Spinal cord (tissue), 10 donors: Measurements from ENCODE around the gene HDAC4. TPM values are rescaled to one million over a fixed set of nuclear protein-coding genes. Genes with fewer than 3 reads are reported as not detected.
A peak's percentile ranks its signal among the peaks of the same experiment; 100 is the strongest.

Experiments
- DNase-seq, 6 donors: peaks; one replicate each; pipeline versions ENCODE4 v3.0.0 to v3.0.0-alpha.2; 2013 to 2015; ENCODE audit warnings: low spot score in 6 of 6, low read depth in 4 of 6
- H3K27ac ChIP-seq: one replicate; pipeline ENCODE4 v1.5.1; 2013; ENCODE audit warnings: low read depth, low read length, control low read depth
- H3K27me3 ChIP-seq: one replicate; pipeline ENCODE4 v1.6.1; 2013; ENCODE audit warnings: low read length; ENCODE audit not compliant: control insufficient read depth, insufficient read depth
- H3K36me3 ChIP-seq: one replicate; pipeline ENCODE4 v1.6.1; 2013; ENCODE audit warnings: low read length; ENCODE audit not compliant: control insufficient read depth, insufficient read depth
- H3K4me1 ChIP-seq: one replicate; pipeline ENCODE4 v1.6.1; 2013; ENCODE audit warnings: low read length; ENCODE audit not compliant: control insufficient read depth, insufficient read depth
- H3K4me3 ChIP-seq: one replicate; pipeline ENCODE4 v1.5.1; 2013; ENCODE audit warnings: low read depth, low read length, control low read depth
- H3K9me3 ChIP-seq: one replicate; pipeline ENCODE4 v1.6.1; 2013; ENCODE audit warnings: low read length; ENCODE audit not compliant: control insufficient read depth, insufficient read depth
- WGBS: methylation state at CpG from one replicate; pipeline ENCODE4 v1.1.5; 2013; ENCODE audit warnings: missing lambda C conversion rate; ENCODE audit not compliant: insufficient coverage; 5-methylcytosine and 5-hydroxymethylcytosine counted together
- polyA plus RNA-seq, 2 donors: library from polyadenylated mRNA; unstranded; fragments of 120-200 nt; gene quantifications; one replicate each; pipeline ENCODE4 v1.2.1, GENCODE V29; 2013; ENCODE audit not compliant: insufficient read length in 2 of 2
- total RNA-seq, 2 donors: library from RNA; depleted of rRNA in 1 of 2; stranded (reverse); fragments of 120-200 nt in 1 of 2; fragments of >200 nt in 1 of 2; gene quantifications; one replicate each; pipeline versions ENCODE4 v1.2.3 to v1.2.4, GENCODE V29; 2013 to 2014
- donor health status: healthy.

HDAC4 gene
- total and polyA plus RNA-seq, 4 donors = 20.7 to 35.3 (median 25.4) TPM

GRCh38 chr2:239224199-239224570, 176.6 kb downstream of the HDAC4 start:
- Histone ChIP-seq H3K9me3 (no peaks in the 10 kb centered on the region), H3K27ac (peak overlapping the region; percentile 81), H3K36me3 (peaks cover 10% of the 10 kb centered on the region), H3K4me1 (peaks cover 67% of the 10 kb centered on the region), H3K4me3 (no peak overlapping the region), H3K27me3 (no peaks in the 10 kb centered on the region)
- peak in 1 of 6 donors; percentile 46 for DNase-seq
- WGBS = 44% methylated on average over 9 of the region's 13 CpGs

- Histone ChIP-seq H3K4me1 (peaks cover 67% of the 10 kb centered on the region), H3K36me3 (peaks cover 10% of the 10 kb centered on the region), H3K27ac (peak overlapping the region; percentile 81), H3K27me3 (no peaks in the 10 kb centered on the region), H3K4me3 (no peak overlapping the region), H3K9me3 (no peaks in the 10 kb centered on the region)
- peak in 2 of 6 donors; percentile 60 to 66 for DNase-seq
- WGBS = 52% methylated on average over 23 of the region's 24 CpGs
Observed at GRCh38 chr2:239223310-239224198, 177.3 kb downstream of the HDAC4 start.

GRCh38 chr2:239222706-239223309, 178.0 kb downstream of the HDAC4 start:
- WGBS = 72% methylated on average over 5 of the region's 10 CpGs
- Histone ChIP-seq H3K36me3 (peaks cover 7% of the 10 kb centered on the region), H3K27me3 (no peaks in the 10 kb centered on the region), H3K4me3 (no peak overlapping the region), H3K9me3 (no peaks in the 10 kb centered on the region), H3K27ac (peak overlapping the region; percentile 81), H3K4me1 (peaks cover 62% of the 10 kb centered on the region)
- no peak for DNase-seq

- Histone ChIP-seq H3K4me1 (peaks cover 57% of the 10 kb centered on the region), H3K4me3 (no peak overlapping the region), H3K27me3 (no peaks in the 10 kb centered on the region), H3K9me3 (no peaks in the 10 kb centered on the region), H3K36me3 (peaks cover 4% of the 10 kb centered on the region), H3K27ac (peak overlapping the region; percentile 81)
- 33% methylated on average over 1 of the region's 2 CpGs for WGBS
- DNase-seq = peak in 1 of 6 donors; percentile 79
Observed at GRCh38 chr2:239222312-239222660, 178.5 kb downstream of the HDAC4 start.

- Histone ChIP-seq H3K27ac (no peak overlapping the region), H3K27me3 (no peaks in the 10 kb centered on the region), H3K9me3 (no peaks in the 10 kb centered on the region), H3K36me3 (no peaks in the 10 kb centered on the region), H3K4me1 (peaks cover 53% of the 10 kb centered on the region), H3K4me3 (no peak overlapping the region)
- WGBS = 94% methylated on average over 14 of the region's 15 CpGs
- DNase-seq = no peak
Observed at GRCh38 chr2:239220981-239221396, 179.8 kb downstream of the HDAC4 start.

- Histone ChIP-seq H3K9me3 (no peaks in the 10 kb centered on the region), H3K27ac (no peak overlapping the region), H3K4me1 (peaks cover 47% of the 10 kb centered on the region), H3K4me3 (no peak overlapping the region), H3K27me3 (no peaks in the 10 kb centered on the region), H3K36me3 (no peaks in the 10 kb centered on the region)
- no peak for DNase-seq
- 95% methylated on average over 8 of the region's 9 CpGs for WGBS
Observed at GRCh38 chr2:239220341-239220740, 180.5 kb downstream of the HDAC4 start.

GRCh38 chr2:239216614-239217273, 184.1 kb downstream of the HDAC4 start:
- no peak for DNase-seq
- Histone ChIP-seq H3K9me3 (no peaks in the 10 kb centered on the region), H3K27me3 (no peaks in the 10 kb centered on the region), H3K27ac (no peak overlapping the region), H3K36me3 (no peaks in the 10 kb centered on the region), H3K4me1 (peaks cover 47% of the 10 kb centered on the region), H3K4me3 (no peak overlapping the region)
- 79% methylated on average over 6 of the region's 17 CpGs for WGBS

GRCh38 chr2:239215988-239216613, 184.7 kb downstream of the HDAC4 start:
- Histone ChIP-seq H3K4me1 (peaks cover 45% of the 10 kb centered on the region), H3K36me3 (no peaks in the 10 kb centered on the region), H3K27me3 (no peaks in the 10 kb centered on the region), H3K9me3 (no peaks in the 10 kb centered on the region), H3K4me3 (no peak overlapping the region), H3K27ac (no peak overlapping the region)
- no peak for DNase-seq
- no CpG with 5 or more reads among the region's 7 CpGs for WGBS

- Histone ChIP-seq H3K4me1 (peaks cover 47% of the 10 kb centered on the region), H3K4me3 (no peak overlapping the region), H3K9me3 (no peaks in the 10 kb centered on the region), H3K27ac (no peak overlapping the region), H3K36me3 (no peaks in the 10 kb centered on the region), H3K27me3 (no peaks in the 10 kb centered on the region)
- no peak for DNase-seq
- WGBS = 90% methylated on average over 15 of the region's 23 CpGs
Observed at GRCh38 chr2:239215136-239215925, 185.5 kb downstream of the HDAC4 start.
